ENCODE measurements around the gene CCDC107. TPM values are rescaled to one million over a fixed set of nuclear protein-coding genes. Genes with fewer than 3 reads are reported as not detected.

The CCDC107 gene
- total and polyA plus RNA-seq, 9 of the 15 experiments (the other 6 are each of a cell fraction or from before 2014, with no cell fraction given), result 0.35 to 11.3 (median 6.9) TPM; not detected in 1

DNA sequence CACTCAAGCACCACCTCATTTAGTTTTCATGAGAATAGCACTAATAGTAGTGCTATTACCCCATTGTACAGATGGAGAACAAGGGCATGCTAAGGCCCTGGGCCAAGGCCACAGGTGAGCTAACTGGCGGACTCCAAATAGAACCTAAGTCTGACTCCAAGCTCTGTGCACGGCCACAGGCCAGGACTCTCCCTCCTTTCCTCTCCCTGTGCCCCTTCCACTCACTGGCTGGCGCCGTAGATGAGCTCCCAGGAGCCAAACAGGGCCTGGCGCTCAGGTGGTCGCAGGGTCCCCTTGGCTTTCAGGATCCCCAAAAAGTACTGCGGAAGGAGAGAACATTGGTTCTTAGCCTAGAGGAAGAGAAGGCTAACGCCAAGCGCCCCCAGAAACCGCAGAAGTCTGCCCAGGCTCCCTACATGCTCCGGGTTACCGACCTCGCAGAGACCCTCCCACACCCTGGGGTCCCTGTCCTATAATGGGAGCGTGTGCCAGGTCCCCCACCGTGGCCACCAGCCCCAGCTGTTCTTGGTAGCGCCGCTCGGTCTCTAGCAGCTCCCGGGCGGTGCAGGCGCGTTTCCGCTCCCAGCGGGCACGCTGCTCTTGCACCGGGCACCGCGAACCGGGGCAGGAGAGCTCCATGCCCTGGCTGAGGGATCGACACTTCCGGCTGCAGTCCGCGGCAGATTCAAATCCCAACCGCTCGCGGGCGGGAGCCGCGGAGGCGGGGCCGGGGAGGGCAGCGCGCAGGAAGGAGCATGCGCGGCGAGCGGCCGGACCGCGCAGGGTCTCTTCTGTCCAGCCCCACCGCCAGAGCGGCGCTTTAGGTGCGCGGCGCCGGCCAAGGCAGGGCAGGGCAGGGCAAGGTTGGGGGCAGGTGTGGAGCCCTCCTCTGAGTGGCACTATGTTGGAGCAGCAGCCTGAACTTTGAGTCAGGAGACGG lies 6.7 kb downstream of the CCDC107 start, which contains the start of gene ARHGEF39 (continued):
- TF ChIP-seq ZNF41 (CRISPR knock-in tag; conservative IDR thresholded peaks at IDR 0.05) (no peak), SUPT5H (IDR thresholded peaks at IDR 0.05) (peak; percentile 69), GATAD2B (IDR thresholded peaks at IDR 0.05; ENCODE audit: borderline replicate concordance) (peak; percentile 46; the same call in 1 of the 2 replicates), BRF2 (IDR thresholded peaks at IDR 0.05; ENCODE audit: borderline replicate concordance, insufficient read depth, insufficient read length) (no peak), ELF2 (CRISPR knock-in tag; IDR thresholded peaks at IDR 0.05) (peak; percentile 61), FOXJ2 (tag; IDR thresholded peaks at IDR 0.05) (no peak), ZNF165 (CRISPR knock-in tag; IDR thresholded peaks at IDR 0.05; ENCODE audit: borderline replicate concordance) (no peak), ZNF24 (IDR thresholded peaks at IDR 0.05) (no peak), SAP30 (IDR thresholded peaks at IDR 0.05; ENCODE audit: borderline replicate concordance, insufficient read depth, low read depth, low read length, poor library complexity, severe bottlenecking) (peak; percentile 68), ZBTB40 (IDR thresholded peaks at IDR 0.05) (0 out of 2 replicates have a peak, but pooled peaks have one; percentile 46), ZBTB40 (CRISPR knock-in tag; IDR thresholded peaks at IDR 0.05) (no peak), ZNF583 (CRISPR knock-in tag; IDR thresholded peaks at IDR 0.05) (no peak), FOXJ3 (CRISPR knock-in tag; IDR thresholded peaks at IDR 0.05) (no peak), RBBP5 (IDR thresholded peaks at IDR 0.05; ENCODE audit: borderline replicate concordance, insufficient read depth, low read length, poor library complexity, severe bottlenecking) (peak; percentile 65), ZNF764 (CRISPR knock-in tag; IDR thresholded peaks at IDR 0.05; ENCODE audit: low read depth) (no peak)
- TF ChIP-seq, protein P1, sequence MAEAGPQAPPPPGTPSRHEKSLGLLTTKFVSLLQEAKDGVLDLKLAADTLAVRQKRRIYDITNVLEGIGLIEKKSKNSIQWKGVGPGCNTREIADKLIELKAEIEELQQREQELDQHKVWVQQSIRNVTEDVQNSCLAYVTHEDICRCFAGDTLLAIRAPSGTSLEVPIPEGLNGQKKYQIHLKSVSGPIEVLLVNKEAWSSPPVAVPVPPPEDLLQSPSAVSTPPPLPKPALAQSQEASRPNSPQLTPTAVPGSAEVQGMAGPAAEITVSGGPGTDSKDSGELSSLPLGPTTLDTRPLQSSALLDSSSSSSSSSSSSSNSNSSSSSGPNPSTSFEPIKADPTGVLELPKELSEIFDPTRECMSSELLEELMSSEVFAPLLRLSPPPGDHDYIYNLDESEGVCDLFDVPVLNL (CRISPR knock-in tag; IDR thresholded peaks at IDR 0.05; ENCODE audit: low read depth), result peak; percentile 98

Data from K562 (cell line).